IPS DF 6.9 (cell line): ENCODE measurements around the gene BCAR3.

Source experiments
- DNase-seq: peaks from one replicate; pipeline ENCODE4 v3.0.0-alpha.2; 2013; ENCODE audit warnings: low read depth, low spot score
- H3K27ac ChIP-seq: one replicate; pipeline ENCODE4 v1.5.1; 2013; ENCODE audit warnings: low read length, control low read depth
- H3K27me3 ChIP-seq: 2 replicates; pipeline ENCODE4 v1.6.1; 2013; ENCODE audit warnings: mild to moderate bottlenecking, low read length; ENCODE audit not compliant: control insufficient read depth, insufficient read depth
- H3K36me3 ChIP-seq: 2 replicates; pipeline ENCODE4 v1.6.1; 2013; ENCODE audit warnings: low read length; ENCODE audit not compliant: control insufficient read depth, insufficient read depth
- H3K4me1 ChIP-seq: 2 replicates; pipeline ENCODE4 v1.6.1; 2013; ENCODE audit warnings: low read length; ENCODE audit not compliant: control insufficient read depth, insufficient read depth
- H3K4me3 ChIP-seq: 2 replicates; pipeline ENCODE4 v1.5.1; 2013; ENCODE audit warnings: mild to moderate bottlenecking, low read length
- H3K9me3 ChIP-seq: 2 replicates; pipeline ENCODE4 v1.6.1; 2013; ENCODE audit warnings: low read length, inconsistent platforms; ENCODE audit not compliant: control insufficient read depth, insufficient read depth
- WGBS: extraction: QIAGEN DNeasy Blood & Tissue Kit; methylation state at CpG from one replicate; pipeline ENCODE4 v1.1.7; 2013; ENCODE audit warnings: mixed read lengths, missing lambda C conversion rate; ENCODE audit not compliant: insufficient read length, insufficient coverage; 5-methylcytosine and 5-hydroxymethylcytosine counted together

Gene BCAR3

DNA sequence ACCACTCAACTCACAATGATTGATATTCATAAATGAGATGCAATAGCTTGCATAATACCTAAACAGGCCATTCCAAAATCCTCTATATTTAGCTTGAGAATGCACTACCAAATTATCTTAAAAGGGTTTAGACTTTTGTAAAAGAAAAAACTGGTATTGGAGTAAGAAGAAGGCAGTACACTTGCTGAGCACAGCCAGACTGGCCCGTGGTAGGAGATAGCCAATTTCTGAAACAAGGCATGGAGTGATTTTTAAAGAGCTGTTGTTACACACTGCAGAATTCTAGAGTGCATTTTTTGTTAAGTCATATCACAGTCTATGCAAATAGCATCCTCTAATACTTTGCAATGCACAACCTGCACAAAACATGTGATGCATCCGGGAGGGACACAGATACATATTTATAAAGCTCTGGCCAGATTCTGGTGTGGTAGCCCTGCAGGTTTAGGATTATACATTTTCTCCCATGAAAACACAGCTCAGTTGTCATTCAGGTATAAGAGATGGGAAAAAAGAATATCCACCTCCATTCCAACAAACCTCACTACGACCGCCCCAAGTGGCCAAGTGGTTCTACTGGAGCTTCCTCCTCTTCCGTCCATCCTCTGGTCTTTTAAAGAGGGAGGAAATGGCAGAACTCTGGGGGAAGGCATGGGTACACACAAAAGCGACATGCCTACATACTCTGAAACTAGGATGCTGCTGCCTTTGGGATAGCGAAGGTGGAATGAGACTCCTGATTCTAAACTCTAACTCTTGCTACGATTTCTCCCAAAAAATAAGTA, 40.8 kb downstream of the BCAR3 start:
- Histone ChIP-seq H3K4me3 (no peak overlapping the region), H3K36me3 (no peaks in the 10 kb centered on the region), H3K27ac (no peak overlapping the region), H3K27me3 (no peaks in the 10 kb centered on the region), H3K9me3 (no peaks in the 10 kb centered on the region), H3K4me1 (peaks cover 6% of the 10 kb centered on the region; the same call in 1 of the 2 replicates)
- WGBS: no CpG with 5 or more reads among the region's 8 CpGs
- no peak for DNase-seq

DNA sequence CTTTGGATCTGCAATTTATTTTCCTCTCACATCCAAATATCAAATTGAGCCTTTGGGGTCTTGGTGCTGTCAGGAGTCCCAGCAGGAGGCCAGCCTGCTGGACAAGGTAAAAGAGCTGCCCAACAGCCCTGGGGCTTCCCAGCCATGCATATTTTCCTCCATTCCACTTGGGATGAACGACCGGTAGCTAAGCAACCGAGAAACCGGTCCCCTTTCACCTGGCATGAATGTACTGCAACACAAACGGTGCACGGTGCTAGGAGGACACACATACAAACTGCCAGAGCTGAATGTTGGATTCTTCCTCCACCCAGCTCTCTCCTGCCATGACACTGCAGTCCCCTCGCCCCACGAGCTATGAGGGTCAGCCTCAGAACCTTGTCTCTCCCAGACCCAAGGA, 42.7 kb downstream of the BCAR3 start:
- Histone ChIP-seq H3K4me3 (no peak overlapping the region), H3K27me3 (no peaks in the 10 kb centered on the region), H3K36me3 (no peaks in the 10 kb centered on the region), H3K27ac (no peak overlapping the region), H3K9me3 (no peaks in the 10 kb centered on the region), H3K4me1 (peaks cover 7% of the 10 kb centered on the region; the same call in 1 of the 2 replicates)
- DNase-seq: no peak
- WGBS: no CpG with 5 or more reads among the region's 8 CpGs

DNA sequence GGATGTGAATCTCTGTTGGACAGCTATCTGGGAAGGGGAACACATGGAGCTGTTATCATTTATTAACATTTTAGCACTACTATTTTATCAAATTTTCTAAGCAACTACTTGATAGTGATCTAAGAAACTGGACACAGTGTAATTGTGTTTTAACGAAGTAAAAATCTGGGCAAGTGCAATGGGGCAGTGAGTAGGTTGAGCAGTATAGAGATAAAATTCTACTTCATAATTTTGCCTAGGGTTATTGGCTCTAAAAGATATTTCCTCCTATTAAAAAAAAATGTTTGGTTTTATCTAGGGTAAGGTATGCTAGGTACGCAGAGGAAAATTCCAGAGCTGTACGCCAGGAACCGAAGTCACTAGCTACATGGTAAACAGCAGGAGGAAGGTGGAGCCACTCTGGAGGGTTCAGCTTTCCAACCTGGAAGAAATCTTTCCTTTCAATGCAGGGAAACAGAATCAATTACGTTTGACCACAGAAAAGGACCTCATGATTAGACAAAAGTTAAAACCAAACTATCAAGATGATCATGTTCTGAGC, 43.3 kb downstream of the BCAR3 start:
- H3K9me3 ChIP-seq: no peaks in the 10 kb centered on the region
- WGBS: no CpG with 5 or more reads among the region's 5 CpGs
- peaks cover 7% of the 10 kb centered on the region; the same call in 1 of the 2 replicates for H3K4me1 ChIP-seq
- H3K4me3 ChIP-seq: no peak overlapping the region
- H3K27ac ChIP-seq: no peak overlapping the region
- DNase-seq: no peak
- H3K27me3 ChIP-seq: no peaks in the 10 kb centered on the region
- H3K36me3 ChIP-seq: no peaks in the 10 kb centered on the region

DNA sequence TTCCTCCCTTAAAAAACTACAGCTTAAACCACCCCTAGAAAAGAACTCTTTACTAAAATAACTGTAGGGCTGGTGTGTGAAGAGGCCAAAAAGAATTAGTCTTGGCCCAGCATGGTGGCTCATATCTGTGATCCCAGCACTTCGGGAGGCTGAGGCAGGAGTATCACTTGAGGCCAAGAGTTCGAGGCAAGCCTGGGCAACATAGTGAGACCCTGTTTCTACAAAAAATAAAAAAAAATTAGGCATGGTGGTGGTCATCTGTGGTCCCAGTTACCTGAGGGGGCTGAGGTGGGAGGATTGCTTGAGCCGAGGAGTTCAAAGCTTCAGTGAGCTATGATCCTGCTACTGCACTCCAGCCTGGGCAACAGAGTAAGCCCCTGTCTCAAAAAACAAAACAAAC, 44.9 kb downstream of the BCAR3 start:
- peaks cover 7% of the 10 kb centered on the region; the same call in 1 of the 2 replicates for H3K4me1 ChIP-seq
- no peak overlapping the region for H3K4me3 ChIP-seq
- no peaks in the 10 kb centered on the region for H3K36me3 ChIP-seq
- DNase-seq: no peak
- no peaks in the 10 kb centered on the region for H3K27me3 ChIP-seq
- H3K27ac ChIP-seq: no peak overlapping the region
- no CpG with 5 or more reads among the region's 3 CpGs for WGBS
- H3K9me3 ChIP-seq: no peaks in the 10 kb centered on the region

DNA sequence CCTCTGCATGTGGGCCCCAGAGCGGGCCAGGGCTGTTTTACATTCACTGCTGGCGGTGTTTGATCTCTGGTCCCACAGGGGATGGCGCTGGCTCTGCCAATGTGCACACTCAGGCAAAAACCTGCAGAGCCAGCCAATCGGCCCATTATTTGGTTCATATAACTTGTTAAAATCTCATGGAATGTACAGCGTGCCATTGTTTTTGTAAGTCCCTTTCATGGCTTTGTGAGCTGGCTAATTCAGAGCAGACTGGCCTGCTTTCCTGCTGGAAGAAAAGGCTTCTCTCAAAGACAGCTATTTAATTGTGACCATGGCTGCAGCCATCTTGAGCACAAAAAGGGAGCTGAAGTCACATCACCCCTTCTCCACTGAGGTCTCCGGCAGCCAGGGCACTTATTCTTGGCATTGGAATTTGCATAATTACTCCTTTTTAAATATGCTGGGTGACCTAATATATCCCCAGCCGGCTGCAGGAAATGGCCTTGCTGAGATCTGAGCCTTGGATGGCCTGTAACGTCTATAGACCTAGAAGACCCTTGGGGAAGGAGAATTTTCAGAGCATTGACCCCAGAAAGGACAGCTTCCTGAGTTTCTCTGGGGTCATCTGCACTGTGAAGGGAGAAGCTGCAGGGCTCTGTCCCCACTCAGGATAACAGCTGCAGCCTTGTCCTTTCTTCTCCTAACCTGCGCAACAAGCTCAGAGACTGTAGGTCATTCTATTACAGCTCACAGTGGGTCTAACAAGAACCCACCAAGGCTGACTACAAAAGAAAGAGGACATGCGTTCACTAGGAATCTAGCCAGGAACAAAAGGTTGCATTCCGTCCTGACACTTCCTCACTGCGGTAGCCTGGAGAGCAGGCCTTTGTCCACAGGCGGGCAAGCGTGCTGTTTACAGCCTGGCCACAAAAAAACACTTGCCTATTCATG, 45.8 kb downstream of the BCAR3 start:
- no peak overlapping the region for H3K4me3 ChIP-seq
- H3K9me3 ChIP-seq: no peaks in the 10 kb centered on the region
- no peaks in the 10 kb centered on the region for H3K27me3 ChIP-seq
- no peaks in the 10 kb centered on the region for H3K36me3 ChIP-seq
- H3K4me1 ChIP-seq: peaks cover 7% of the 10 kb centered on the region; the same call in 1 of the 2 replicates
- H3K27ac ChIP-seq: peak overlapping the region; percentile 38
- no CpG with 5 or more reads among the region's 14 CpGs for WGBS
- peak; percentile 79 for DNase-seq

DNA sequence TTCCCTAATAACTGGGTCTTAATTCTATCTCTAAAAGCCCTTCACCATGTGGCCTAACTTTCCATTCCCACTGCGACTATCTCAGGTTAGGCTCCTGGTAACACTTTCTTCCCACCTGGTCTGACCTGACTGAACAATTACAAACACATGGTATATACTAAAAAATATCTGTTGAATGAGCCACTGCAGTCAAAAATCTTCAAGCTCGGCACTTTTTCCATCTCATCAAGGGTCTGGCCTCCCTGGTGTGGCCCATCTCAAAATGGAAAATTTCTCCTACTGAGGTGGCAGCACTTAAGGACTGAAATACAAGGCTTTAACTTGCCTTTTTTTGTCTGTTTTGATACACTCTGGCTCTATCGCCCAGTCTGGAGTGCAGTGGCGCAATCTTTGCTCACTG, 48.3 kb downstream of the BCAR3 start:
- Histone ChIP-seq H3K27me3 (no peaks in the 10 kb centered on the region), H3K4me3 (no peak overlapping the region), H3K36me3 (no peaks in the 10 kb centered on the region), H3K27ac (no peak overlapping the region), H3K4me1 (peaks cover 4% of the 10 kb centered on the region; the same call in 1 of the 2 replicates), H3K9me3 (no peaks in the 10 kb centered on the region)
- WGBS: no CpG with 5 or more reads among the region's 4 CpGs
- DNase-seq: no peak

DNA sequence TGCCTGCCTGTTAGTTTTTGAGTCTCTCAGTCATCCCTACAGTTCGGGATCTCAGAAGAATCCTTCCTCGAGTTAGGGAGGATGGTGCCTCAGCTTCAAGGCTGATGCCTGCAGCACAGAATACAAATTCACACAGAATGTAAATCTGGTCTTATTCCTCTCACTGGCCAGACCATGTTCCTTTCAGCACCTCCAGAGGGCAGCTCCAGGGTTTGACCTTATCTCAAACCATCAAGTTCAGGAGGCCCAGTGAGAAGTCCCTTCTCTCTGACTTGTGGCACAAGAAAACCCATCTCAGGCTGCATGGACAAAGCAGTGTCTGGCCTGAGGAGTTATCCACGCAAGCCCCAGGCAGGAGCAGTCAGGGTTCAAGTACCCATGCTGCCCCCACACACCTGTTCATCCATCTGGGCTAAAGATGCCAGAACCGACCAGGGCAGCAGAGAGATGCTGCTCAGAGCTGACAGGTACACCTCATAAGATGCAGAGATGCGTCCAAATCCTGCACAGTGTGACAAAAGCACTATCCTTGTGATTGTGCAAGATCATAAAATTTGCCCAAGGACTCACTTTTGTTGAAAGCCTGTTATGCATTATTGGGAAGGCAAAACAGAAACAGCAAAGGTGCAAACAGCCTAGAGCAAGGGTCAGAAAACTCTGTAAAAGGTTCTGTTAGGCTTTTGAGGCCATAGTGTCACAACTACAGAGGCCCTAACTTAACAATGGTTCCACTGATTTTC, 49.8 kb downstream of the BCAR3 start:
- DNase-seq: no peak
- no peaks in the 10 kb centered on the region for H3K27me3 ChIP-seq
- no peaks in the 10 kb centered on the region for H3K9me3 ChIP-seq
- peaks cover 5% of the 10 kb centered on the region; the same call in 1 of the 2 replicates for H3K4me1 ChIP-seq
- no peak overlapping the region for H3K4me3 ChIP-seq
- H3K36me3 ChIP-seq: no peaks in the 10 kb centered on the region
- no peak overlapping the region for H3K27ac ChIP-seq
- no CpG with 5 or more reads among the region's 5 CpGs for WGBS

DNA sequence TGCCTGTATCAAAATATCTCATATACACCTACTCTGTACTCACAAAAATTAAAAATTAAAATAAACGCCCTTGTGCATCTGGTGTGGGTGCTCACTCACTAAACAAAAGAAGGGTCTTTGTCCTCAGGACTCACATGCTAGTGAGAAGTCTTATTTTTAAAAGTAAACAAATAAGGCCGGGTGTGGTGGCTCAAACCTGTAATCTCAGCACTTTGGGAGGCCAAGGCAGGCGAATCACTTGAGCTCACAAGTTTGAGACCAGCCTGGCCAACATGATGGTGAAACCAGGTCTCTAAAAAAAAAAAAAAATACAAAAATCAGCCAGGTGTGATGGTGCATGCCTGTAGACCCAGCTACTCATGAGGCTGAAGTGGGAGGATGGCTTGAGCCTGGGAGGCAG, 51.5 kb downstream of the BCAR3 start:
- no peaks in the 10 kb centered on the region for H3K36me3 ChIP-seq
- H3K27ac ChIP-seq: no peak overlapping the region
- H3K9me3 ChIP-seq: no peaks in the 10 kb centered on the region
- no peak for DNase-seq
- H3K4me1 ChIP-seq: 0 out of 2 replicates have a peak, but pooled peaks cover 1% of the 10 kb centered on the region
- no CpG with 5 or more reads among the region's 3 CpGs for WGBS
- no peaks in the 10 kb centered on the region for H3K27me3 ChIP-seq
- no peak overlapping the region for H3K4me3 ChIP-seq

DNA sequence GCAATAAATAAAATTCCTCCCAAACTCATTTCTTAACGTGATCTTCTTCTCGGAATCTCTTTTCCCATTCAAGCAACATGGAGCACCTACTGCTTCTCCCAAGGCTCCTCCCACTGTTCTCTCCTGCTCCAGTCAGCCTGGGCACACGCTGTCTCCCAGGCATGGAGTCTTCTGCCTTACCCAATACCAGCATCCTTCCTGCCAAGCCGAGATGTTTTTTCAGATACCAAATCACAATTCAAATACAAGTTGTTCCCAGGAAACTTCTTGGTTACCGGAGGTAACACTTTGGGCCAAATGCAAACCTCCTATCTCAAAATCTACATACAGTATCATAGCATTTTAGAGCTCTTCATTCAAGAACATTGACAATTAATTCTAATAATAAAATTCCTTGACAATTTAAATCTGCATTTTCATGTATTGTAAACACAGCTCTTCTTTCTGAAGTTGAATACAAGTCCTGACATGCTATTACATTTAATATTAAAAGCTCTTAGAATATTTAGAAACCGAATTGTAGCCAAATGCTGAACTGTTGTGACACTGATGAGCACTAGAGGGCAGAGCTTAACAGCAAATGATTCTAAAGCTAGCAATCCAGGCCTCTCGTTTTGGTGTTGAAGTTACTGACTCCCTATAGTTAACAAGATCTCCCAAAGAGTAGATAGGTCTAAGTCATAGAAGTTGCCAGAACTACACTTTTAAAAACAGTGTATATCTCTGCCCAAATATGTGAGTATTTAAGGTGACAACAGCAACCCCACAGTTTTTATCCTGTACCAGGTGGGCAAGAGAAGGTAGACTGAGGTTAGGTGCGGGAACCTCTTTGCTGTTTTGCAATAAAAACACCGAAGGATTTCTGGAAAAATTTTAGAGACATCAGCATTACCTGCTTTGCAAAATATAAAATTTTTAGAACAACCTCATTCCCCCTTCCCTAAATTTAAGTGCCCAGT, 52.3 kb downstream of the BCAR3 start:
- Histone ChIP-seq H3K36me3 (no peaks in the 10 kb centered on the region), H3K27ac (no peak overlapping the region), H3K4me3 (no peak overlapping the region), H3K9me3 (no peaks in the 10 kb centered on the region), H3K4me1 (0 out of 2 replicates have a peak, but pooled peaks cover 1% of the 10 kb centered on the region), H3K27me3 (no peaks in the 10 kb centered on the region)
- no CpG with 5 or more reads among the region's 9 CpGs for WGBS
- DNase-seq: no peak
